ENCODE measurements around the gene PRRG2.

DNA sequence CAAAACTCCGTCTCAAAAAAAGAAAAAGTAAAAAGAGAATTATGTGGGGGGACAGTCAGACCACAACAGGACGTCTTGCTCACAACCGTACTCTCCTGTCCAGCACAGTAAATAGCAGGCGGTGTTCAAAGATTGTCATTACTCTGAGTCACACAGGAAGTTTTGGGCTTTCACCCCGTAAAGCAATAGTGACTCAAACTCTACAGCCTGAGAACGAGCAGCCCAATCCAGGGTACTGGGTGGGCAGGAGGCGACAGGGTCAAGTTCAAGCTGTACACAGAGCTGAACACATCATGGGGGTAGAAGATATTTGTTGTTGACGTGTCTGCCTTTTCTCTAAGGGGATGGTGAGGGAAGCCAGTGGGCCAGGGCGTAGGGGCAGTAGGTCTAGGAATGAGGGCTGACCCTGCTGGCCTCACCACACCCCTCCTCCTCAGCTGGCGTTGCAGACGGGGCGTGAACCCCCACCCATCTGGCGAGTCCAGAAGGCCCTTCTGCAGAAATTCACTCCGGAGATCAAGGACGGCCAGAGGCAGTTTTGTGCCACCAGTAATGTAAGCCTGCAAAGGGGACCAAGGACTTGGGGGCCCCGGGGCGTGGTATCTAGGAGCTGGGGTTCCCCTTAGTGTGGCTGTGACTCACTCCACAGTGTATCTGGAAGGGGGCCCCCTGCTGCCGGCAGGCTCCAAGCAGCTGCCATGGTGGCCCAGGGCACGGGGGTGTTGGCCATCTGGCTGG is 33.1 kb downstream of the PRRG2 start:
- TF ChIP-seq, protein P1, sequence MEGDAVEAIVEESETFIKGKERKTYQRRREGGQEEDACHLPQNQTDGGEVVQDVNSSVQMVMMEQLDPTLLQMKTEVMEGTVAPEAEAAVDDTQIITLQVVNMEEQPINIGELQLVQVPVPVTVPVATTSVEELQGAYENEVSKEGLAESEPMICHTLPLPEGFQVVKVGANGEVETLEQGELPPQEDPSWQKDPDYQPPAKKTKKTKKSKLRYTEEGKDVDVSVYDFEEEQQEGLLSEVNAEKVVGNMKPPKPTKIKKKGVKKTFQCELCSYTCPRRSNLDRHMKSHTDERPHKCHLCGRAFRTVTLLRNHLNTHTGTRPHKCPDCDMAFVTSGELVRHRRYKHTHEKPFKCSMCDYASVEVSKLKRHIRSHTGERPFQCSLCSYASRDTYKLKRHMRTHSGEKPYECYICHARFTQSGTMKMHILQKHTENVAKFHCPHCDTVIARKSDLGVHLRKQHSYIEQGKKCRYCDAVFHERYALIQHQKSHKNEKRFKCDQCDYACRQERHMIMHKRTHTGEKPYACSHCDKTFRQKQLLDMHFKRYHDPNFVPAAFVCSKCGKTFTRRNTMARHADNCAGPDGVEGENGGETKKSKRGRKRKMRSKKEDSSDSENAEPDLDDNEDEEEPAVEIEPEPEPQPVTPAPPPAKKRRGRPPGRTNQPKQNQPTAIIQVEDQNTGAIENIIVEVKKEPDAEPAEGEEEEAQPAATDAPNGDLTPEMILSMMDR (IDR thresholded peaks at IDR 0.05) = no peak
- no peak for TF ChIP-seq POLR2A (IDR thresholded peaks at IDR 0.05)
- no peak for TF ChIP-seq POLR2AphosphoS5 (IDR thresholded peaks at IDR 0.05)
